ENCODE data around the gene PHLDB1. TPM values are rescaled to one million over a fixed set of nuclear protein-coding genes. Genes with fewer than 3 reads are reported as not detected.
"Not testable (repeated sequence)": the region's sequence is repeated elsewhere in the genome, so short reads cannot be mapped to it uniquely, and the experiment has no call there.

The PHLDB1 gene
- total RNA-seq, 4 donors from 2014 or later = 48.7 to 117 (median 77.3) TPM

DNA sequence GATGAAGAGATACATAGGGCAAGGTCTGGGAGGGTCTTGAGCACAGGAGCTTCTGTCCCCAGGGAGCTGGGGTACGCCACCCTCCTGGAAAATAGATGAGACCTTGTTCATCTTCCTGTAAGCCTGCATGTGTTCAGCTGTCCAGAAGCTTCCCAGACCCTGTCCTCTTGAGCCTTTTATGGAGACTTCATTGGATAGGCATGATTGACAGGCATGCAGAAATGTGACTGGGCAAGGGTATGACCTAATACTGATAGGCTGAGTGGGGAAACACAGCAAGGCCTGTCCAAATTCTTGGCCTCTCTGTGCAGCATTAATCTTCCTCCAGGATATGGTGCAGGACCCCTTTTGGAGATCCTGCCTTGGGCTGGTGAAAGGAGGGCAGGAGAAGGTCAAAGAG lies 19.5 kb upstream of the PHLDB1 start:
- H3K36me3 ChIP-seq = peaks cover 97% of the 10 kb centered on the region
- no peaks in the 10 kb centered on the region for H3K9me3 ChIP-seq
- no peaks in the 10 kb centered on the region for H3K4me1 ChIP-seq
- H3K27ac ChIP-seq = no peak overlapping the region
- H3K4me3 ChIP-seq = no peak overlapping the region
- no peak for DNase-seq (ENCODE audit: low spot score in 2 of 2)
- TF ChIP-seq POLR2AphosphoS5 (IDR thresholded peaks at IDR 0.05) (no peak), POLR2A (IDR thresholded peaks at IDR 0.05) (no peak), EP300 (IDR thresholded peaks at IDR 0.05) (no peak), CTCF (IDR thresholded peaks at IDR 0.05) (no peak)
- 100% methylated on average over 1 of the region's 1 CpG for WGBS
- no peaks in the 10 kb centered on the region for H3K27me3 ChIP-seq

GRCh38 chr11:118592616-118593367 lies 14.6 kb upstream of the PHLDB1 start:
- 78% methylated on average over 2 of the region's 2 CpGs for WGBS
- Histone ChIP-seq H3K4me1 (peaks cover 7% of the 10 kb centered on the region), H3K27me3 (no peaks in the 10 kb centered on the region), H3K27ac (no peak overlapping the region), H3K4me3 (no peak overlapping the region), H3K9me3 (no peaks in the 10 kb centered on the region), H3K36me3 (peaks cover 93% of the 10 kb centered on the region)
- peak in 1 of 2 donors; percentile 29 for DNase-seq (ENCODE audit: low spot score in 2 of 2)
- TF ChIP-seq POLR2AphosphoS5 (IDR thresholded peaks at IDR 0.05) = no peak
- no peak for TF ChIP-seq CTCF (IDR thresholded peaks at IDR 0.05)
- no peak for TF ChIP-seq POLR2A (IDR thresholded peaks at IDR 0.05)
- no peak for TF ChIP-seq EP300 (IDR thresholded peaks at IDR 0.05)

DNA sequence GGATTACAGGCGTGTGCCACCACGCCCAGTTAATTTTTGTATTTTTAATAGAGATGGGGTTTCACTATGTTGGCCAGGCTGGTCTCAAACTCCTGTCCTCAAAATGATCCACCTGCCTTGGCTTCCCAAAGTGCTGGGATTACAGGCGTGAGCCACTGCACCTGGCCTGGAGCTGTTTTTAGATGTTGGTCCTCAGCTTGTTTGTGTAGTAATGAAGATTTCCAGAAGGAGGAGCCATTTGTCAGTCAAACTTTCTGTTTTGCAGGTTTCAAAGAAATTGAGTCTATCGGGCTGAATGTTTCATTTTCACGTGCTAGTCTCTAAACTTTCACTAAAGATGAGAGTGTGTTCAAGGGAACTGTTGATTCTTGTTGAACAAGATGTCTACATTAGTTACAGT lies 12.4 kb upstream of the PHLDB1 start:
- not testable (repeated sequence) for H3K4me3 ChIP-seq; H3K27me3 ChIP-seq; H3K27ac ChIP-seq; H3K4me1 ChIP-seq; H3K9me3 ChIP-seq; DNase-seq (ENCODE audit: low spot score in 2 of 2)
- H3K36me3 ChIP-seq = peaks cover 96% of the 10 kb centered on the region
- WGBS = 49% methylated on average over 5 of the region's 5 CpGs
- peak; percentile 33 to 39 for TF ChIP-seq CTCF (IDR thresholded peaks at IDR 0.05)

DNA sequence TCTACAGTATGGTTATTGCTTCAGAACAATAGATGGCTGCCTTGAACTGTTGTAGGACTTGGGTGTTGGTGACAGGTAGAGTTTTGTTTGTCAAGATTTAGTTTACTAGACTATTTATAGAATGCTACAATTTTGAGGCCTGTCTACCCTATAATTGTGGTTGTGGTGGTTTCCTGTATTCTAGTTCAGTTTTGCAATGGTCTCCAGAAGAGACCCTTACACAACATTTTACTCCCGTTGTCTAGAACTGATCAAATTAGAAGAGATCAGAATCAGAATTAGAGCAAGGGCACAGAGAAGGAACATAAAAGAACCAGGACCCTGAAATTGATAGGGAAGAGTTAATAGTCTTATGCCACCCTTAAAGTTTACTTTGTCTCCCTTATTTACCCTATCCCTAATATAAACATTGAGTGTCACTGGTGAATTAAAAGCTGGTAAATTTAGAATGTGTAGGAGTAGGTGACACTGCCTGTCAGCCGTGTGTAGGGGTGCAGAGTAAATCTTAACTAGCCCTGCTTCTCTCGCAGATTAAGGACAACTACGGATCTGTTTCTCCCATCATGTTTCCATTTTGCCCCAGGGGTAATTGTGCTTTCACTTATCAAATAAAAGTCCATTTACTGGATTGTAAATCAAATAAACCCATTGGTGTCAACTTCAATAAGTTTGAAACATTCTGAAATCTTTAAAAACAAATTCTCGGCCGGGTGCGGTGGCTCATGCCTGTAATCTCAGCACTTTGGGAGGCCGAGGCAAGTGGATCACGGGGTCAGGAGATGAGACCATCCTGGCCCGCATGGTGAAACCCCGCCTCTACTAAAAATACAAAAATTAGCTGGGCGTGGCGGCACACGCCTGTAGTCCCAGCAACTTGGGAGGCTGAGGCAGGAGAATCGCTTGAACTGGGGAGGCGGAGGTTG lies 10.9 kb upstream of the PHLDB1 start:
- Histone ChIP-seq H3K36me3 (peaks cover 96% of the 10 kb centered on the region), H3K4me3 (no peak overlapping the region), H3K27ac (no peak overlapping the region), H3K9me3 (no peaks in the 10 kb centered on the region), H3K27me3 (no peaks in the 10 kb centered on the region), H3K4me1 (peaks cover 7% of the 10 kb centered on the region)
- no peak for TF ChIP-seq CTCF (IDR thresholded peaks at IDR 0.05)
- no peak for TF ChIP-seq EP300 (IDR thresholded peaks at IDR 0.05)
- TF ChIP-seq POLR2A (IDR thresholded peaks at IDR 0.05) = no peak
- TF ChIP-seq POLR2AphosphoS5 (IDR thresholded peaks at IDR 0.05) = no peak
- WGBS = 83% methylated on average over 16 of the region's 16 CpGs
- DNase-seq (ENCODE audit: low spot score in 2 of 2) = peak in 1 of 2 donors; percentile 26

DNA sequence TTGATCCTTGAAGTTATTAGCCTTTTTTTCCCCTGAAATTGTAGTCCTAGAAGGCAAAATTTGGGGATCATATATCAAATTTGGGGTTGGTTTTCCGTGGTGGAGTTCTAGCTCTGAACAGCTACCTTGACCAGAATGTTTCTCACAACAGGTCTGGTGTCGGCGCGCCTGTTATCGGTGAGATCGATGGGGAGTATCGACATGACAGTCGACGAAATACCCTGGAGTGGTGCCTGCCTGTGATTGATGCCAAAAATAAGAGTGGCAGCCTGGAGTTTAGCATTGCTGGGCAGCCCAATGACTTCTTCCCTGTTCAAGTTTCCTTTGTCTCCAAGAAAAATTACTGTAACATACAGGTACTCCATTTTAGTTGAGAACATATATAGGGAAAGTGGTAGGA lies 9.9 kb upstream of the PHLDB1 start:
- Histone ChIP-seq H3K36me3 (peaks cover 94% of the 10 kb centered on the region), H3K4me3 (no peak overlapping the region), H3K27ac (no peak overlapping the region), H3K27me3 (no peaks in the 10 kb centered on the region), H3K9me3 (no peaks in the 10 kb centered on the region), H3K4me1 (peaks cover 7% of the 10 kb centered on the region)
- TF ChIP-seq POLR2A (IDR thresholded peaks at IDR 0.05) (no peak), EP300 (IDR thresholded peaks at IDR 0.05) (no peak), CTCF (IDR thresholded peaks at IDR 0.05) (no peak), POLR2AphosphoS5 (IDR thresholded peaks at IDR 0.05) (no peak)
- WGBS = 86% methylated on average over 9 of the region's 9 CpGs
- DNase-seq (ENCODE audit: low spot score in 2 of 2) = peak in 1 of 2 donors; percentile 44
